Endothelial cell of umbilical vein (primary cell): Measurements from ENCODE around the gene CHMP4A. TPM values are rescaled to one million over a fixed set of nuclear protein-coding genes. Genes with fewer than 3 reads are reported as not detected.

Experiments
- BruUV-seq: library from RNA; stranded (reverse); fragments of 400-500 nt; replicated peaks from 2 replicates; lab custom pipeline; 2021; lab: Mats Ljungman, UMichigan
- CTCF ChIA-PET: fragments of 300-600, 350-600 bp; sonication (Branson Sonifier 250); formaldehyde crosslinking; loops from one replicate; lab custom pipeline; 2021; ENCODE audit warnings: antibody characterized with exemption, inconsistent platforms; lab: Charles Lee
- POLR2A ChIA-PET: fragments of 300-600, 350-600 bp; sonication (Branson Sonifier 250); formaldehyde crosslinking; loops from one replicate; lab custom pipeline; 2021; ENCODE audit warnings: antibody characterized with exemption, inconsistent platforms; lab: Charles Lee
- DNase-seq: peaks from one replicate; pipeline ENCODE4 v3.0.0-alpha.2; 2011; ENCODE audit warnings: low read depth, low spot score
- FAIRE-seq: peaks from 2 replicates; lab custom pipeline; 2011; peaks lifted over from hg19 to GRCh38; lab: Jason Lieb, UNC
- H2AFZ ChIP-seq: 2 replicates; pipeline ENCODE4 v1.6.0; 2012; ENCODE audit warnings: low read depth, low read length, control low read depth, inconsistent platforms
- H3K27ac ChIP-seq: 2 replicates; pipeline ENCODE4 v1.5.1; 2011; ENCODE audit warnings: low read depth, mild to moderate bottlenecking, control low read depth, low read length, moderate library complexity; ENCODE audit not compliant: insufficient read depth
- H3K27me3 ChIP-seq, 2 experiments: 2 replicates each; pipeline versions ENCODE4 v1.6.0 to v1.6.1; 2011; ENCODE audit warnings: low read length in 2 of 2, mixed read lengths in 1 of 2; ENCODE audit not compliant: control insufficient read depth in 2 of 2, insufficient read depth in 2 of 2
- H3K36me3 ChIP-seq, 2 experiments: 2 replicates in 1 of 2; 3 replicates in 1 of 2; pipeline ENCODE4 v1.5.1; 2011; ENCODE audit warnings: low read length in 2 of 2, mild to moderate bottlenecking in 1 of 2, moderate library complexity in 1 of 2; ENCODE audit not compliant: control insufficient read depth in 2 of 2, insufficient read depth in 2 of 2; ENCODE audit errors: extremely low read depth in 1 of 2
- H3K4me1 ChIP-seq: 3 replicates; pipeline ENCODE4 v1.5.1; 2011; ENCODE audit warnings: mild to moderate bottlenecking, low read length; ENCODE audit not compliant: control insufficient read depth, insufficient read depth; ENCODE audit errors: extremely low read depth
- H3K4me2 ChIP-seq: 2 replicates; pipeline ENCODE4 v1.6.1; 2011; ENCODE audit warnings: low read length, control low read depth, mixed read lengths; ENCODE audit not compliant: insufficient read depth
- H3K4me3 ChIP-seq, 3 experiments: fragments of 200-600 bp in 1 of 3; sonication (generic), shearing (Covaris generic) in 1 of 3; replicated peaks in 1 of 3; 2 replicates each; pipeline ENCODE4 v1.5.1; 2011 to 2016; ENCODE audit warnings: control low read depth in 3 of 3, low read length in 3 of 3, mild to moderate bottlenecking in 2 of 3, inconsistent platforms in 1 of 3, low read depth in 1 of 3, moderate library complexity in 1 of 3; ENCODE audit not compliant: insufficient read depth in 1 of 3
- H3K79me2 ChIP-seq: 2 replicates; pipeline ENCODE4 v1.6.0; 2012; ENCODE audit warnings: low read length, inconsistent platforms; ENCODE audit not compliant: control insufficient read depth, insufficient read depth
- H3K9ac ChIP-seq: replicated peaks from 2 replicates; pipeline ENCODE3; 2011; ENCODE audit warnings: low read length, control low read depth; ENCODE audit not compliant: insufficient read depth; ENCODE audit errors: extremely low read depth
- H3K9me1 ChIP-seq: replicated peaks from 3 replicates; pipeline ENCODE4 v1.6.0; 2011; ENCODE audit warnings: mild to moderate bottlenecking, low read length; ENCODE audit not compliant: control insufficient read depth, insufficient read depth; ENCODE audit errors: extremely low read depth
- H3K9me3 ChIP-seq: replicated peaks from 2 replicates; pipeline ENCODE4 v1.5.1; 2012; ENCODE audit warnings: low read length, inconsistent platforms; ENCODE audit not compliant: control insufficient read depth, insufficient read depth
- H4K20me1 ChIP-seq: replicated peaks from 2 replicates; pipeline ENCODE3; 2011; ENCODE audit warnings: mild to moderate bottlenecking, low read length; ENCODE audit not compliant: control insufficient read depth, insufficient read depth; ENCODE audit errors: extremely low read depth
- EZH2 ChIP-seq: IDR thresholded peaks from 2 replicates; pipeline ENCODE4 v1.6.1; 2012; ENCODE audit warnings: borderline replicate concordance, low read depth, mild to moderate bottlenecking, moderate library complexity, low read length, inconsistent platforms; ENCODE audit not compliant: severe bottlenecking
- FOS ChIP-seq: IDR thresholded peaks from 2 replicates; pipeline ENCODE4 v1.6.1; 2011; ENCODE audit warnings: mild to moderate bottlenecking, low read length, moderate library complexity, borderline replicate concordance; ENCODE audit not compliant: insufficient read depth
- GATA2 ChIP-seq: IDR thresholded peaks from 2 replicates; pipeline ENCODE4 v1.7.0; 2011; ENCODE audit warnings: low read depth, mild to moderate bottlenecking, moderate library complexity, mixed read lengths, low read length; ENCODE audit not compliant: insufficient read length, insufficient read depth
- JUN ChIP-seq: IDR thresholded peaks from 2 replicates; pipeline ENCODE4 v1.6.1; 2011; ENCODE audit warnings: borderline replicate concordance, low read depth; ENCODE audit not compliant: insufficient read length, insufficient read depth
- MYC ChIP-seq: IDR thresholded peaks from one replicate; pipeline ENCODE4 v1.6.1; 2011; ENCODE audit warnings: mild to moderate bottlenecking, low read depth, low read length
- POLR2A ChIP-seq: IDR thresholded peaks from 2 replicates; pipeline ENCODE4 v1.6.1; 2012; ENCODE audit warnings: low read depth, mild to moderate bottlenecking, control low read depth, low read length
- POLR2AphosphoS5 ChIP-seq: IDR thresholded peaks from 2 replicates; pipeline ENCODE4 v1.6.1; 2012; ENCODE audit warnings: low read depth, mild to moderate bottlenecking, control low read depth, low read length, moderate library complexity; ENCODE audit not compliant: insufficient read depth
- dilution Hi-C: fragments of 300-500 bp; cut with MboI; formaldehyde crosslinking; loops from one replicate; pipeline ENCODE4 v1.15.0; 2019; ENCODE audit warnings: low sequenced_read_pairs; ENCODE audit not compliant: extremely low pct_ligation_motif_present
- intact Hi-C: fragments of 100-400 bp; cut with micrococcal nuclease; formaldehyde crosslinking; loops from one replicate; pipeline ENCODE4 v1.10.0; 2022
- polyA plus RNA-seq, 4 experiments: library from polyadenylated mRNA; depleted of rRNA in 3 of 4; stranded (reverse) in 3 of 4; unstranded in 1 of 4; fragments of >200 nt; gene quantifications; 2 replicates each; pipeline versions ENCODE4 v1.2.1 to v1.2.3, GENCODE V29; 2011 to 2012; ENCODE audit warnings: missing spikeins in 1 of 4
- total RNA-seq: library from RNA; stranded (reverse); gene quantifications from 2 replicates; pipeline ENCODE4 v1.2.3, GENCODE V29; 2021
- TF ChIP-seq, protein P1 (sequence below), 2 donors: IDR thresholded peaks; 1 replicate in 1 of 2; 2 replicates in 1 of 2; pipeline ENCODE4 v1.5.1; 2011; ENCODE audit warnings: low read length in 2 of 2, mild to moderate bottlenecking in 2 of 2, moderate library complexity in 2 of 2, control low read depth in 1 of 2, inconsistent platforms in 1 of 2, low read depth in 1 of 2; ENCODE audit not compliant: insufficient read depth in 1 of 2; ENCODE audit errors: extremely low read depth in 1 of 2
- TF ChIP-seq, protein P2 (sequence below): IDR thresholded peaks from 2 replicates; pipeline ENCODE4 v1.6.1; 2011; ENCODE audit not compliant: insufficient read depth, insufficient read length

The CHMP4A gene
- total and polyA plus RNA-seq, 2 donors (not counting 3 experiments of a cell fraction or from before 2014, with no cell fraction given), result 40.9 to 46.4 TPM

DNA sequence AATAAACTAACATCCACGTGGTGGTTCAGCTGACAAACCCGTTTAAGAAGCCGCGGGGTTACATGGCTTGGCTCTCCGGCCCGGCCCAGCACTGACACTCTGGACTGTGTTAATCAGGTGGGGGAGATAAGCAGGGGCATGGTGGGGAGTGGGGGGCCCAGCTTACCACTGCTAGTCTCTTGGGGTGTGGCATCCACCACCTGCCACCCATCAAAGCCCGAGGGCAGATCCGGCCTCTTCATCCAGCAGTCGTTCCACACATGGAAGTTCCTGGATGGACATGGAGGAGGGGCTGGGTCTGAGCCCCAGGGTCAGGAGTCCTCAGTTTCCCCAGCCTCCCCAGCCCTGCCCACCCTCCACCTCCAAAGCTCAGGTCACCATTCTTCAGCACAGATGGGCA, 44.8 kb upstream of the CHMP4A start:
- POLR2A ChIA-PET, result no interaction called here
- CTCF ChIA-PET, result interaction anchor here (0.8 to 1.6 kb wide), 3 partner anchors 15 to 50 kb away, joined by 3 to 4 read pairs (median 3); partner anchors contain the start of genes CIDEB and TINF2

More for the DNA sequence above, 44.8 kb upstream of the CHMP4A start:
- BruUV-seq, result no TSS peak
- Histone ChIP-seq H3K27ac (no peak overlapping the region), H3K4me3 (no peak overlapping the region), H2AFZ (no peak overlapping the region), H3K4me2 (no peak overlapping the region), H3K4me1 (no peaks in the 10 kb centered on the region), H3K9me3 (no peaks in the 10 kb centered on the region), H3K9ac (no peak overlapping the region), H4K20me1 (no peaks in the 10 kb centered on the region), H3K36me3 (peaks cover 0 to 3% of the 10 kb centered on the region in 2 experiments), H3K79me2 (no peaks in the 10 kb centered on the region), H3K9me1 (no peaks in the 10 kb centered on the region), H3K27me3 (no peaks in the 10 kb centered on the region)
- DNase-seq (no peak), FAIRE-seq (no peak)
- no peak for TF ChIP-seq FOS
- TF ChIP-seq MYC, result no peak
- TF ChIP-seq GATA2, result no peak
- no peak for TF ChIP-seq EZH2
- TF ChIP-seq, protein P1, sequence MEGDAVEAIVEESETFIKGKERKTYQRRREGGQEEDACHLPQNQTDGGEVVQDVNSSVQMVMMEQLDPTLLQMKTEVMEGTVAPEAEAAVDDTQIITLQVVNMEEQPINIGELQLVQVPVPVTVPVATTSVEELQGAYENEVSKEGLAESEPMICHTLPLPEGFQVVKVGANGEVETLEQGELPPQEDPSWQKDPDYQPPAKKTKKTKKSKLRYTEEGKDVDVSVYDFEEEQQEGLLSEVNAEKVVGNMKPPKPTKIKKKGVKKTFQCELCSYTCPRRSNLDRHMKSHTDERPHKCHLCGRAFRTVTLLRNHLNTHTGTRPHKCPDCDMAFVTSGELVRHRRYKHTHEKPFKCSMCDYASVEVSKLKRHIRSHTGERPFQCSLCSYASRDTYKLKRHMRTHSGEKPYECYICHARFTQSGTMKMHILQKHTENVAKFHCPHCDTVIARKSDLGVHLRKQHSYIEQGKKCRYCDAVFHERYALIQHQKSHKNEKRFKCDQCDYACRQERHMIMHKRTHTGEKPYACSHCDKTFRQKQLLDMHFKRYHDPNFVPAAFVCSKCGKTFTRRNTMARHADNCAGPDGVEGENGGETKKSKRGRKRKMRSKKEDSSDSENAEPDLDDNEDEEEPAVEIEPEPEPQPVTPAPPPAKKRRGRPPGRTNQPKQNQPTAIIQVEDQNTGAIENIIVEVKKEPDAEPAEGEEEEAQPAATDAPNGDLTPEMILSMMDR (IDR thresholded peaks at IDR 0.05; ENCODE audit: extremely low read depth in 1 of 2, insufficient read depth in 1 of 2, low read depth in 1 of 2, low read length in 2 of 2), result no peak
- no peak for TF ChIP-seq POLR2A
- TF ChIP-seq, protein P2, sequence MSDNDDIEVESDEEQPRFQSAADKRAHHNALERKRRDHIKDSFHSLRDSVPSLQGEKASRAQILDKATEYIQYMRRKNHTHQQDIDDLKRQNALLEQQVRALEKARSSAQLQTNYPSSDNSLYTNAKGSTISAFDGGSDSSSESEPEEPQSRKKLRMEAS, result no peak
- TF ChIP-seq POLR2AphosphoS5, result no peak
- no peak for TF ChIP-seq JUN
- dilution Hi-C loops (no loop called here), intact Hi-C loops (no loop called here)
